NCI-H748 (cell line): ENCODE results near the gene SLC22A5.
"Not testable (repeated sequence)": the region's sequence is repeated elsewhere in the genome, so short reads cannot be mapped to it uniquely, and the experiment has no call there.

Experiments
- DNase-seq: peaks from one replicate; lab custom pipeline; 2025; ENCODE audit not compliant: unreplicated experiment; lab: John Stamatoyannopoulos, UW

Gene SLC22A5

GRCh38 chr5:132426525-132427138, 57.1 kb downstream of the SLC22A5 start:
- DNase-seq, result no peak

GRCh38 chr5:132427281-132428146, 58.0 kb downstream of the SLC22A5 start:
- DNase-seq, result peak; percentile 15

- DNase-seq, result peak; percentile 37
Observed at GRCh38 chr5:132428147-132428482, 58.6 kb downstream of the SLC22A5 start.

- DNase-seq, result no peak
Observed at GRCh38 chr5:132428484-132429462, 59.3 kb downstream of the SLC22A5 start.

- no peak for DNase-seq
Observed at GRCh38 chr5:132429463-132430440, 60.2 kb downstream of the SLC22A5 start.

GRCh38 chr5:132430746-132431145, 61.2 kb downstream of the SLC22A5 start:
- no peak for DNase-seq

- no peak for DNase-seq
Observed at GRCh38 chr5:132431632-132432031, 62.1 kb downstream of the SLC22A5 start.

- no peak for DNase-seq
Observed at GRCh38 chr5:132433141-132433540, 63.6 kb downstream of the SLC22A5 start.

- DNase-seq, result no peak
Observed at GRCh38 chr5:132434416-132435286, 65.1 kb downstream of the SLC22A5 start.

- DNase-seq, result no peak
Observed at GRCh38 chr5:132435447-132435846, 65.9 kb downstream of the SLC22A5 start.

- DNase-seq, result no peak
Observed at GRCh38 chr5:132435886-132436285, 66.4 kb downstream of the SLC22A5 start.

GRCh38 chr5:132436936-132437335, 67.4 kb downstream of the SLC22A5 start:
- DNase-seq, result no peak

- DNase-seq, result no peak
Observed at GRCh38 chr5:132437604-132438266, 68.2 kb downstream of the SLC22A5 start.

- not testable (repeated sequence) for DNase-seq
Observed at GRCh38 chr5:132438267-132438645, 68.7 kb downstream of the SLC22A5 start.

GRCh38 chr5:132438917-132439316, 69.4 kb downstream of the SLC22A5 start:
- DNase-seq, result no peak

- no peak for DNase-seq
Observed at GRCh38 chr5:132439521-132440089, 70.1 kb downstream of the SLC22A5 start.

- no peak for DNase-seq
Observed at GRCh38 chr5:132444061-132444460, 74.6 kb downstream of the SLC22A5 start.
